Hematopoietic multipotent progenitor cell treated with erythropoietin and hydrocortisone succinate and interleukin-3 and kit ligand, for 17 days (in vitro differentiated cells): ENCODE results near the gene MBNL1.

Experiments
- DNase-seq: peaks from one replicate; pipeline ENCODE4 v3.0.0-alpha.2; 2015; ENCODE audit warnings: low spot score

Gene MBNL1

GRCh38 chr3:152276681-152277080 lies 8.0 kb downstream of the MBNL1 start:
- peak; percentile 62 for DNase-seq

DNA sequence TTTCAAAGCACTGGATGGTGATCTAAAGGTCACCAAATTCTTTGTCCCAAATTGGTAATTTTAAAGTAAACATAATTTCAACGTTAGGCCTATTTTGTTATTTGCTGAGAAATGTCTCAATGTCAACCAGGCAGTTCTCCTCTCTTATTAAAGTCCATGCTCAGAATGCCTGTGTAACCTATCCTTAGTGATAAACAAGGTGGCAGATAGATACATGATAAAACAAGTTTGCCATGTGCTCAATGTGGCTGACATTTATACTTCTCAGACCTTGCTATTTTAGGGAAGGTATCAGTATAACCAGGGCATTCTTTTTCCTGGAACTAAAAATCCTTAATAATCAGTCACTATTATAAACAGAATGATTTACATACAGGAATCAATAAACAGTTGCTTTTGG lies 8.5 kb downstream of the MBNL1 start:
- DNase-seq: peak; percentile 43

GRCh38 chr3:152278756-152279427 lies 10.2 kb downstream of the MBNL1 start:
- DNase-seq: peak; percentile 27

DNA sequence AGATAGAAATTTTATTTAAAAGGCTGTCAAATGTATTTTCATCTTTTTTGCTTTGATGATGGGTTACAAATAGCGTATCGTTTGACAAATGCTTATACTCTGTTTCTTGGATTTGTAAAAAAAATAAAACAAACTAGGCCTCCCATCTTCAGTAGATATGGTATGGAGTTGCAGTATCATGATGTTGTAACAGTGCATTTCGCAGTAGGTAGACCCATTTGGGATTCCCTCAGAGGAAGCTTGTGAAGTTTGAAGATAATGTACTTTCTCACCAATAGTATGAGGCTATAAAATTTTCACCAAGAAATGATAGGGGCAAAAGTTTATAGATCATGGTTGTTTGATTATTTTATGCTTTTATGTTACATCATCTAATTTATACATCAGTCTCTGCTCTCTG lies 10.8 kb downstream of the MBNL1 start:
- no peak for DNase-seq

- no peak for DNase-seq
Observed at GRCh38 chr3:152280539-152280938, 11.8 kb downstream of the MBNL1 start.

DNA sequence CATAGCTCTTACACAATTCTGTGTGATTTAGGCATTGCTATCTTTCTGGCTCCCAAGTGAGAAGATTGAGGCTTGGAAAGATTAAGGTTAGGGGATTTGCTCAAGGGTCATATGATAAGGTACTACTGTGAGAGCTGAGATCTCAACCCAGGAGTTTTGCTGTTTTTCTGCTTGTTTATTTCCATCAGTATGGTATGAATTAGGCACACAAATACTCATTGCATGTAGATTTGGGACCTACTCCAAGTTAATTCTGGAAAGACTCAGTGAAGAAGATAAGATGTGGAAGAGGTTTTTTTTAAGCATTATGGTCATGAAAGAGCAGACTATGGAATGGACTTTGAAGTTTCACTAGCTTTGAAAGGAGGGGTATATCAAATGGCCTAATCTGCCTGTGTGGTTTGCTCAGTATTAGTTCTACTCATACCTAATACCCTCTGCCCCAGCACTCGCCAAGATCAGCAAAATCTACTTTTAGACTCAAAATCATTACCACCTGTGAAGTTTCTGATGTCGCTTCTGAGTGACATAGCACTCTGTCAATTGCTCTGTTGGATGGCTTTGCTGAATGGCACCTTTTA lies 12.5 kb downstream of the MBNL1 start:
- peak; percentile 70 for DNase-seq

DNA sequence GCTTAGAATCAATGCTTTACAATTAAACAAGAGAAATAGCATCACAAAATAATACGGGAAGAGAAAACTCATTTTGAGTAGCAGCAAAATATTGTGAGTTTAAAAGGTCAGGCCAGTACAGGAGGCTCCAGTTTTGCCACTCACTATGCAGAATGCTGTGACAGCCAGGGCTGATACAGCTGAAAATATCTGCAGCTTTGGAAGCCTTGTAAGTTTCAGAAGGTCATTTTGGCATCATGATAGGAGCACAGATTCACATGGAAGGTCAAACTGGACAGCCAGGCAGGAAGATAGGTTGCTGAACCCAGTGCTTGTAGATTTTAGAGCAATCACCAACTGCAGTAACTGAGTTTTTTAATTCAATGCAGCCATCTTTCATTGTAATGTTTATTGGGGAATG lies 14.1 kb downstream of the MBNL1 start:
- no peak for DNase-seq

GRCh38 chr3:152283492-152284381 lies 15.0 kb downstream of the MBNL1 start:
- peak; percentile 66 for DNase-seq

DNA sequence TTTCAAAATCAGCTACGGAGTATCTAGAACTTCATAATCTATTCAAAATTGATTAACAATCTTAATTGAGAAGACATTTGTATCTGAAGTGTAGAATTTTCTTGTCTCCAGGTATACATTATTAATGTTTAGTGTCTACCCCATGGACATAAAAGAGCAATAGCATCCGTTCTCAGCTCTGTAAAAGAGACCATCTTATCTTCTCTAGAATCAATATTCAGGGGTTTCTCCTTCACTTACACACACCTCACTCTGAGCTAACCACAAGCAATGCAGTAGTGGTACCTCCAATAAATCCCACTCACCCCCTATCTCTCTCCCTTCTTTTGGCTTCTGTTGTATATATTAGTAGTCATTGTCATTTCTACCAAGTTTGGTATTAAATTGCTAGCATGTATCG lies 16.2 kb downstream of the MBNL1 start:
- no peak for DNase-seq

GRCh38 chr3:152285509-152285908 lies 16.8 kb downstream of the MBNL1 start:
- no peak for DNase-seq

DNA sequence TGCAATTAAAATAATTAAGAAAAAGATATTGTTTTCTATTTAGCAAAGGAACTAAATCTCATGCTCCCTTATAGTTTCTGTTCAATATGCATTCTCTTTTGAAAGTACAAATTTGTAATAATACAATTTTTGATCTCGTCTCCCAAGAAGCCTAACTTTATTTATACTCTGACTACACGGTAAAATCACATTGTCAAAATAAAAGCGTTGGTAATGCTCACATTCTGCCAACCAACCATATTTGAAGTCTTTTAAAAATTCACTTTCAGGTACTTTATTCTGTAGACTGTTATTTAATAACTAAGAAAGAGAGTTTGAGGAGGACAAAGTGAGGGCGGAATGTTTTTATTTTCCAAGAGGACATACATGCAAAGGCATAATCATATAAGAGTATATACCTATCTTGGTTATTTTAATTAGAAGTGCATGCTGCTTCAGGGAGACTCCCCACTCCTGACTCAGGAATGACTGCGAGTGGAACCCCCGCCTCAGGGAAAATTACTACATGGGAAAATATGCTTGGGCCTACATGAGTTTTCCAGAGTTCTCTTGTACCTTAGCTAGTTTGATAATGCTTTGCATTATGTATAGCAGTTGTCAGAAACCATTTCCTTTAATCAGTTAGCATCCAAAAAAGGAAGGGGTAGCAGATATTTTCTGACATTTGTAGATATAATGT lies 19.3 kb downstream of the MBNL1 start:
- DNase-seq: no peak

DNA sequence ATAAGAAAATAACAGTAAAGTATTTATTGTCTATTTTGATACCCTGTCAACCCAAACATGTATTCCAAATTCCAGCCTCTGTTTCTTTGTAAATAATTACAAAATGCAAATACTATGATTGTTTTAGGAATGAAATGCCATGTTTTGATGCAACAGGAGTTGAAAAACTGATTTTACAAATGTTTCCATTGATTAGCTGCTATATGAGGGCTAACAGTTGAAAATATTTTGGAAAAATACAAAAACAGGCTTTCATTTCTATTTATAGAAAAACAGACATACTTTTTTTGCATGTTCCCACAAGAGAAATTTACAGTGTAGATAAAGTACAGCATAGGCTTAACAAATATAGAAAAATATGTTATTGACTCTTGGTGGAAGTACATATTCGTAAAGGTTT lies 20.0 kb downstream of the MBNL1 start:
- DNase-seq: no peak

GRCh38 chr3:152289708-152290107 lies 21.0 kb downstream of the MBNL1 start:
- no peak for DNase-seq

- no peak for DNase-seq
Observed at GRCh38 chr3:152290374-152290773, 21.6 kb downstream of the MBNL1 start.

- no peak for DNase-seq
Observed at GRCh38 chr3:152291238-152291637, 22.5 kb downstream of the MBNL1 start.

DNA sequence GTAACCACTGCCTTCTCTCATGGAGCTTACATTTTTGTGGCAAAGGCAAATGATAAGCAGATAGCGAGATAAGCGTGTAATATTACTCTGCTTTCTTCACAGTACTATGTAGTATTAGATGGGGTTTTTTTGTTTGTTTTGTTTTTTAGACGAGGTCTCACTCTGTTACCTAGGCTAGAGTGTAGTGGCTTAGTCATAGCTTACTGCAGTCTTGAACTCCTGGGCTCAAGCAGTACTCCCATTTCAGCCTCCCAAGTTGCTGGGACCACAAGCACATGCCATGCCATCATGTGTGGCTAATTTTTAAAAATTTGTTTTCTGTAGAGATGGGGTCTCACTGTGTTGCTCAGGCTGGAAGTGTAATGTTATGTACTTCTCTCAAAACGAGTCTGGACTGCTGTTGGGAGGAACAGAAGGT lies 22.9 kb downstream of the MBNL1 start:
- no peak for DNase-seq

DNA sequence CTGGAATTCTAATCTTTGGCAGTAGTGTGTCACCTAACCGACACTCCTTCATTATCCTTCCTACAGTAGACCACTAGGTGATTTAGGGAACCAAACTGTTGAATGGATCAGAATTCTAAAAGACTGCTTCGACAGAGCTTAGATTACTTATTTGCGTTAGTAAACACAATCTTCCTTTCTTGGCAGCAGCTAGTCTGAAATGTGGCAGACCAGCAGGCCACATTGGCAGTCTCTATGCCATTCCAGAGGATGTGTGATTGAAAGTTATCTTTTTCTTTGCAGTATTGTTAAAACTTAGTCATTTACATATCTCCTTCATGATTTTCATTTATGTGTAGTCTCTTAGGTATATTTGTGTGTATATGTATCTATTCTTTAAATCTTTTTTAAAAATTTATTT lies 23.6 kb downstream of the MBNL1 start:
- no peak for DNase-seq

GRCh38 chr3:152293347-152294006 lies 24.7 kb downstream of the MBNL1 start:
- DNase-seq: no peak

DNA sequence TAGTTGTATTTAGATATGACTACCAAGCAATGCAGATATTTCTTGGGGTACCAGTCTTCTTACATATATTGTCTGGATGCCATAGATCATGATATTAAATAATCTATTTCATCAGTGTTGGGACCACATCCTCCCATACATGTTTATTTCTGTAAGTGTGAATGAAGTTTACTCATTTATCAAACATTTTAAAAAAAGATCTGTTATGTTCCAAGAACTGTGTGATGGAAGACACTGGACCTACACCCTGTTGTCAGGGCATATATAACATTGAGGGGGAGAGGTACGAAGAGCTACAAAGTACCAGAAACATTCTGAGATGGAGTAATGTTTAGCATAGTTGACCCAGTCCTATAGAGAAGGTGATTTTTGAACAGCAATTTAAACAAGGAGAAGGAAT lies 26.6 kb downstream of the MBNL1 start:
- DNase-seq: no peak

- peak; percentile 52 for DNase-seq
Observed at GRCh38 chr3:152295806-152296205, 27.1 kb downstream of the MBNL1 start.

GRCh38 chr3:152296382-152296781 lies 27.7 kb downstream of the MBNL1 start:
- DNase-seq: no peak

- DNase-seq: no peak
Observed at GRCh38 chr3:152296971-152297370, 28.2 kb downstream of the MBNL1 start.
